Activated B cell treated with CpG ODN at 0.5 μM for 24 hours (primary cell): ENCODE measurements around the gene GTF3C1. TPM values are rescaled to one million over a fixed set of nuclear protein-coding genes. Genes with fewer than 3 reads are reported as not detected.

Experiments used
- ATAC-seq: fragments of 200-7000 bp; cut with Tn5 transposase; one replicate; pipeline ENCODE4 v1.10.0; 2021; ENCODE audit warnings: low read depth, mild to moderate bottlenecking, moderate library complexity
- CTCF ChIA-PET: fragments of 350-600 bp; sonication (Branson Sonifier 250); formaldehyde crosslinking; loops from one replicate; lab custom pipeline; 2021; ENCODE audit warnings: antibody characterized with exemption; lab: Charles Lee
- POLR2A ChIA-PET: fragments of 350-600 bp; sonication (Branson Sonifier 250); formaldehyde crosslinking; loops from one replicate; lab custom pipeline; 2021; ENCODE audit warnings: antibody characterized with exemption; lab: Charles Lee
- DNase-seq: peaks from one replicate; pipeline ENCODE4 v3.0.0; 2022
- H3K27ac Mint-ChIP-seq: one replicate; pipeline ENCODE4 v1.8.0; 2020; ENCODE audit warnings: mixed read lengths
- H3K27me3 Mint-ChIP-seq: one replicate; pipeline ENCODE4 v1.8.0; 2021; ENCODE audit warnings: mixed read lengths
- H3K36me3 Mint-ChIP-seq: one replicate; pipeline ENCODE4 v1.8.0; 2021; ENCODE audit warnings: low read depth, mixed read lengths
- H3K4me1 Mint-ChIP-seq: one replicate; pipeline ENCODE4 v1.8.0; 2021; ENCODE audit warnings: mixed read lengths
- H3K4me3 Mint-ChIP-seq: one replicate; pipeline ENCODE4 v1.8.0; 2020; ENCODE audit warnings: mild to moderate bottlenecking, mixed read lengths
- H3K9me3 Mint-ChIP-seq: one replicate; pipeline ENCODE4 v1.8.0; 2020; ENCODE audit warnings: mixed read lengths
- CTCF ChIP-seq: fragments of 200-600 bp; IDR thresholded peaks from one replicate; pipeline ENCODE4 v1.8.0; 2022; ENCODE audit warnings: antibody characterized with exemption, mild to moderate bottlenecking
- intact Hi-C: fragments of 100-400 bp; cut with micrococcal nuclease; formaldehyde crosslinking; loops from one replicate; pipeline ENCODE4 v1.15.1; 2024
- total RNA-seq: library from RNA; stranded (reverse); gene quantifications from 2 replicates; pipeline ENCODE4 v1.2.3, GENCODE V29; 2022

GTF3C1 gene
- total RNA-seq, 1 donor from 2014 or later: 52.3 TPM

DNA sequence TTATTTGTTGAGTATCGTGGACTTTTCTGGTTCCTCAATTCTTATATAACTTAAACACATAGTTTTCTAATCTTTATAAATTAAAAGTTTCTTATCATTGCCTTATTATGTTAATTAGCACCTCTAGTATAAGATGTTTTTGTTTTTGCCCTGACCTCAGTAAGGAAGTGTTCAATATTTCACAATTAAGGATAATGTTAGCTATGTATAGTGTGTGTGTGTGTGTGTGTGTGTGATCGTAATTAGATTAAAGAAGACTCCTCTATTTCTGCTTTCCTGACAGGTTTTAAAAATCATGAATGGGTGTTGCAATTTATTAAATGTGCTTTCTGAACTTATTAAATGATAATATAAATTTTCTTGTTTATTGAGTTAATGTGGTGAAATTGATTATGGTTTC, 135.8 kb downstream of the GTF3C1 start:
- intact Hi-C loops: no loop called here

DNA sequence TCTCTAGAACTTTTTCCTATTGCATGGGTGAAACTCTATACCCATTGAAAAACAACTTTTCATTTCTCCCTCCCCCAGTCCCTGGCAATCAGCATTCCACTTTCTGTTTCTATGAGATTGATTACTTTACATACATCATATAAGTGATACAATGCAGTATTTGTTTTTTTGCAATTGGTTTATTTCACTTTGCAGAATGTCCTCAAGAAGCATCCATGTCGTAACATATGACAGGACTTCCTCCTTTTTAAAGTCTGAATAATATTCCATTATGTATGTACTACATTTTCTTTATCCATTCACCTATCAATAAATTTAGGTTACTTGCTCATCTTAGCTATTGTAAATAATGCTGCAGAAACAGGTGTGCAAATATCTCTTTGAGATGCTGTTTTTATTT, 139.0 kb downstream of the GTF3C1 start:
- no peaks in the 10 kb centered on the region for H3K27me3 Mint-ChIP-seq
- peak overlapping the region; percentile 44 for H3K4me3 Mint-ChIP-seq
- DNase-seq (no peak), ATAC-seq (no peak)
- peaks cover 4% of the 10 kb centered on the region for H3K9me3 Mint-ChIP-seq
- peak overlapping the region; percentile 41 for H3K27ac Mint-ChIP-seq
- CTCF ChIA-PET: interaction anchor here (0.6 to 1.2 kb wide), 4 partner anchors 18 to 211 kb away, joined by 3 to 4 read pairs (median 3); no protein-coding TSS in a partner anchor
- POLR2A ChIA-PET: interaction anchor here (0.7 to 1.6 kb wide), 7 partner anchors 11 to 55 kb away, joined by 3 to 14 read pairs (median 4); no protein-coding TSS in a partner anchor
- intact Hi-C loops: no loop called here
- H3K36me3 Mint-ChIP-seq: peaks cover 92% of the 10 kb centered on the region
- no peak for TF ChIP-seq CTCF
- H3K4me1 Mint-ChIP-seq: peaks cover 88% of the 10 kb centered on the region

More for the DNA sequence above, 135.8 kb downstream of the GTF3C1 start:
- CTCF ChIA-PET: no interaction called here
- Mint-ChIP-seq H3K9me3 (peaks cover 4% of the 10 kb centered on the region), H3K27me3 (no peaks in the 10 kb centered on the region), H3K36me3 (peaks cover 85% of the 10 kb centered on the region), H3K4me3 (peak overlapping the region; percentile 12), H3K4me1 (peaks cover 70% of the 10 kb centered on the region), H3K27ac (no peak overlapping the region)
- POLR2A ChIA-PET: no interaction called here
- no peak for ATAC-seq
- no peak for TF ChIP-seq CTCF
- DNase-seq: no peak

Other genes starting within 250 kb of the GTF3C1 start
- gene IL4R, start 235.9 kb downstream of the GTF3C1 start, total RNA-seq: 176 and 202 TPM in 2 replicates
- gene IL21R, start 147.7 kb downstream of the GTF3C1 start, total RNA-seq: 144 and 167 TPM in 2 replicates
- gene KATNIP, start 231 bp upstream of the GTF3C1 start, total RNA-seq: 32.3 and 40.4 TPM in 2 replicates